ENCODE data around the gene RPRD1A.

GRCh38 chr18:36025025-36025424 is 42.3 kb downstream of the RPRD1A start:
- TF ChIP-seq CTCF (IDR thresholded peaks at IDR 0.05; ENCODE audit: insufficient read depth, low read length) (no peak), POLR2AphosphoS5 (IDR thresholded peaks at IDR 0.05; ENCODE audit: low read depth) (no peak), GABPA (IDR thresholded peaks at IDR 0.05; ENCODE audit: low read depth) (no peak), REST (IDR thresholded peaks at IDR 0.05; ENCODE audit: insufficient replicate concordance, low read depth) (no peak), SPI1 (IDR thresholded peaks at IDR 0.05; ENCODE audit: borderline replicate concordance, low read depth) (no peak)

Measured in HL-60 (cell line).